GM12872 (cell line): ENCODE measurements around the gene C1QTNF1.
A peak's percentile ranks its signal among the peaks of the same experiment; 100 is the strongest.

ENCODE experiments used
- CTCF ChIP-seq: IDR thresholded peaks from 3 replicates; pipeline ENCODE4 v1.5.1; 2011; ENCODE audit warnings: low read depth, mild to moderate bottlenecking, low read length, moderate library complexity; ENCODE audit not compliant: insufficient read depth

C1QTNF1 gene

GRCh38 chr17:79055197-79055596, 31.2 kb downstream of the C1QTNF1 start:
- TF ChIP-seq CTCF, result no peak

GRCh38 chr17:79057737-79058385, 33.9 kb downstream of the C1QTNF1 start:
- TF ChIP-seq CTCF, result no peak

GRCh38 chr17:79062691-79063090, 38.7 kb downstream of the C1QTNF1 start:
- TF ChIP-seq CTCF, result no peak

GRCh38 chr17:79064026-79064425, 40.1 kb downstream of the C1QTNF1 start:
- TF ChIP-seq CTCF, result no peak

- TF ChIP-seq CTCF, result peak; percentile 49
Observed at GRCh38 chr17:79065105-79065670, 41.2 kb downstream of the C1QTNF1 start.

GRCh38 chr17:79066963-79067362, 43.0 kb downstream of the C1QTNF1 start:
- no peak for TF ChIP-seq CTCF

GRCh38 chr17:79070266-79070880, 46.4 kb downstream of the C1QTNF1 start:
- no peak for TF ChIP-seq CTCF
